MM.1S (cell line): ENCODE results near the gene KHDC4.

Experiments
- DNase-seq: peaks from one replicate; pipeline ENCODE4 v3.0.0-alpha.2; 2015
- H2AFZ ChIP-seq: fragments of 300-600 bp; sonication (generic); 2 replicates; pipeline ENCODE4 v1.6.0; 2016; ENCODE audit warnings: antibody characterized with exemption, low read length
- H3F3A ChIP-seq: fragments of 300-600 bp; sonication (generic); 2 replicates; pipeline ENCODE4 v1.6.1; 2016; ENCODE audit warnings: mild to moderate bottlenecking, antibody characterized with exemption, low read length, moderate library complexity, mixed read lengths; ENCODE audit not compliant: insufficient read depth
- H3K27ac ChIP-seq: fragments of 300-600 bp; sonication (generic); 2 replicates; pipeline ENCODE4 v1.5.1; 2016; ENCODE audit warnings: mild to moderate bottlenecking, low read length
- H3K27me3 ChIP-seq: fragments of 300-600 bp; sonication (generic); replicated peaks from 2 replicates; pipeline ENCODE4 v1.6.0; 2016; ENCODE audit warnings: low read length; ENCODE audit not compliant: insufficient read depth
- H3K36me3 ChIP-seq: fragments of 300-600 bp; sonication (generic); replicated peaks from 2 replicates; pipeline ENCODE4 v1.6.1; 2016; ENCODE audit warnings: mild to moderate bottlenecking, low read length, mixed read lengths; ENCODE audit not compliant: insufficient read depth
- H3K4me1 ChIP-seq: fragments of 300-600 bp; sonication (generic); 2 replicates; pipeline ENCODE4 v1.6.1; 2016; ENCODE audit warnings: low read length, mixed read lengths
- H3K4me2 ChIP-seq: fragments of 300-600 bp; sonication (generic); 2 replicates; pipeline ENCODE4 v1.6.0; 2016; ENCODE audit warnings: low read depth, low read length
- H3K4me3 ChIP-seq: fragments of 300-600 bp; sonication (generic); 2 replicates; pipeline ENCODE4 v1.5.1; 2016; ENCODE audit warnings: low read length, mixed read lengths
- H3K79me2 ChIP-seq: fragments of 300-600 bp; sonication (generic); 2 replicates; pipeline ENCODE4 v1.6.1; 2016; ENCODE audit warnings: mixed run types, low read length, mixed read lengths
- H3K9ac ChIP-seq: fragments of 300-600 bp; sonication (generic); 2 replicates; pipeline ENCODE4 v1.6.1; 2016; ENCODE audit warnings: low read length, mixed read lengths
- H3K9me2 ChIP-seq: fragments of 300-600 bp; sonication (generic); replicated peaks from 2 replicates; pipeline ENCODE4 v1.6.1; 2016; ENCODE audit warnings: mild to moderate bottlenecking, low read length, mixed read lengths; ENCODE audit not compliant: insufficient read depth
- H3K9me3 ChIP-seq: fragments of 300-600 bp; sonication (generic); replicated peaks from 2 replicates; pipeline ENCODE4 v1.6.1; 2016; ENCODE audit warnings: mild to moderate bottlenecking, low read length, mixed read lengths; ENCODE audit not compliant: insufficient read depth
- H4K20me1 ChIP-seq: fragments of 300-600 bp; sonication (generic); 2 replicates; pipeline ENCODE4 v1.6.1; 2016; ENCODE audit warnings: mild to moderate bottlenecking, low read length, moderate library complexity, mixed read lengths; ENCODE audit not compliant: insufficient read depth
- EZH2 ChIP-seq: fragments of 300-600 bp; sonication (generic); optimal IDR thresholded peaks from 2 replicates; pipeline ENCODE3; 2017; ENCODE audit warnings: low read depth, mild to moderate bottlenecking, antibody characterized with exemption, low read length, mixed read lengths
- EZH2phosphoT487 ChIP-seq: fragments of 300-600 bp; sonication (generic); IDR thresholded peaks from 2 replicates; pipeline ENCODE4 v1.6.1; 2018; ENCODE audit warnings: antibody characterized with exemption, low read length
- TF ChIP-seq, protein P1 (sequence below): fragments of 300-600 bp; sonication (generic); IDR thresholded peaks from 2 replicates; pipeline ENCODE4 v1.5.1; 2016; ENCODE audit warnings: antibody characterized with exemption, low read length, mixed read lengths

The KHDC4 gene

DNA sequence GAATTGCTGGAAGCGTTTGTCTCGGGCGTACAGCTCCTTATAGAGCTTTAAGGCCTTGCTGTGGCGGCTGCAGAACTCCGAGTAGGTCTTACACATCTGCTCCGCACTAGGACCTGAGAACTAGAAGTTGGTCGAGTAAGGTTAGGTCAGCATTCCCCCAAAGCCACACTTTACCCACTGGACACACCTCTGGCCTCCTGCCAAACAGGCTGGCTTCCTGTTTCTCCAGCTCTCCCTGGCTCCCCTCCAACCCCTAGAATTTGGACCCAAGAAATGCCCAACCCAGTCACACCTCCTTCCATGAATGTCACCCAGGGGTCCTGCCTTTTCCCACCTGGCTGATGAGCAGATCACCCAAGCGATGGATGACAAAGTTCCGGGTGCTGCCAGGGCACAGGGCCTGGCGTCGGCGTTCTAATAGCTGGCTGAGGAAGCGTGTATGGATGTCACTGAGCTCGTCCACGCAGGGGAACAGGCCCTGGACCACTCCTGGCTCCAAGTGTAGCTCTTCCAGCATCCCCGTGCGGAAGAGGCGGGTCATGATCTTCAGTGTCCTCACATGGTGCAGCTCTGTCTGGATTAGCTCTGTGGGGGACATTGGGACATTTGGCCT, 28.5 kb upstream of the KHDC4 start:
- Histone ChIP-seq H3K79me2 (peaks cover 94% of the 10 kb centered on the region), H3F3A (peaks cover 9% of the 10 kb centered on the region), H3K9me3 (no peaks in the 10 kb centered on the region), H4K20me1 (peaks cover 14% of the 10 kb centered on the region; the same call in 1 of the 2 replicates), H3K4me3 (no peak overlapping the region), H3K9me2 (no peaks in the 10 kb centered on the region), H3K4me2 (no peak overlapping the region), H3K4me1 (peaks cover 24% of the 10 kb centered on the region; the same call in 1 of the 2 replicates), H3K36me3 (peaks cover 45% of the 10 kb centered on the region), H3K27me3 (no peaks in the 10 kb centered on the region), H3K27ac (no peak overlapping the region), H3K9ac (no peak overlapping the region), H2AFZ (no peak overlapping the region)
- no peak for TF ChIP-seq EZH2phosphoT487
- TF ChIP-seq EZH2 = no peak
- TF ChIP-seq, protein P1, sequence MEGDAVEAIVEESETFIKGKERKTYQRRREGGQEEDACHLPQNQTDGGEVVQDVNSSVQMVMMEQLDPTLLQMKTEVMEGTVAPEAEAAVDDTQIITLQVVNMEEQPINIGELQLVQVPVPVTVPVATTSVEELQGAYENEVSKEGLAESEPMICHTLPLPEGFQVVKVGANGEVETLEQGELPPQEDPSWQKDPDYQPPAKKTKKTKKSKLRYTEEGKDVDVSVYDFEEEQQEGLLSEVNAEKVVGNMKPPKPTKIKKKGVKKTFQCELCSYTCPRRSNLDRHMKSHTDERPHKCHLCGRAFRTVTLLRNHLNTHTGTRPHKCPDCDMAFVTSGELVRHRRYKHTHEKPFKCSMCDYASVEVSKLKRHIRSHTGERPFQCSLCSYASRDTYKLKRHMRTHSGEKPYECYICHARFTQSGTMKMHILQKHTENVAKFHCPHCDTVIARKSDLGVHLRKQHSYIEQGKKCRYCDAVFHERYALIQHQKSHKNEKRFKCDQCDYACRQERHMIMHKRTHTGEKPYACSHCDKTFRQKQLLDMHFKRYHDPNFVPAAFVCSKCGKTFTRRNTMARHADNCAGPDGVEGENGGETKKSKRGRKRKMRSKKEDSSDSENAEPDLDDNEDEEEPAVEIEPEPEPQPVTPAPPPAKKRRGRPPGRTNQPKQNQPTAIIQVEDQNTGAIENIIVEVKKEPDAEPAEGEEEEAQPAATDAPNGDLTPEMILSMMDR = no peak
- no peak for DNase-seq

DNA sequence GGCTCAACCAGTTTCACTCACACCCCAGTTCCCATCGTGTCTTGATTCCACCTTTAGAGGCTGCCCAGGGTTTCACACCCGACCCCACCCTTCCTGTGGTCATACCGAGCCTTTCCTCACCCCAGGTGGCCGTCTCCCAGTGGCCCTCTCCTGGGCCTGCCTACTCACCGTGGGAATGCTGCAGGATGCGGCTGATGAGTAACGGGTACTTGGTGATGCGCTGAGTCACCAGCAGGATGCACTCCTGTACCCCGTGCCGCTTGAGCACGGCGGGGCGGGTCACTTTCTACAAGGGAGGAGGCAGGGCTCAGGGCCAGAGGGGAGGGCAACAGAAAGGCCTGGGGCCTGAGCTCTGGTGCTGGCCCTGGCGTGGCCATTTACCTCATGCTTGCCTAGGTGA, 27.7 kb upstream of the KHDC4 start:
- Histone ChIP-seq H3K36me3 (peaks cover 47% of the 10 kb centered on the region), H3K4me3 (no peak overlapping the region), H4K20me1 (peaks cover 7% of the 10 kb centered on the region; the same call in 1 of the 2 replicates), H3F3A (peaks cover 16% of the 10 kb centered on the region), H3K79me2 (peaks cover 94% of the 10 kb centered on the region), H3K9me2 (no peaks in the 10 kb centered on the region), H3K27ac (no peak overlapping the region), H3K9ac (no peak overlapping the region), H3K9me3 (no peaks in the 10 kb centered on the region), H3K27me3 (no peaks in the 10 kb centered on the region), H3K4me2 (no peak overlapping the region), H2AFZ (no peak overlapping the region), H3K4me1 (0 out of 2 replicates have a peak, but pooled peaks cover 21% of the 10 kb centered on the region)
- TF ChIP-seq, protein P1 = no peak
- no peak for TF ChIP-seq EZH2
- no peak for TF ChIP-seq EZH2phosphoT487
- no peak for DNase-seq

DNA sequence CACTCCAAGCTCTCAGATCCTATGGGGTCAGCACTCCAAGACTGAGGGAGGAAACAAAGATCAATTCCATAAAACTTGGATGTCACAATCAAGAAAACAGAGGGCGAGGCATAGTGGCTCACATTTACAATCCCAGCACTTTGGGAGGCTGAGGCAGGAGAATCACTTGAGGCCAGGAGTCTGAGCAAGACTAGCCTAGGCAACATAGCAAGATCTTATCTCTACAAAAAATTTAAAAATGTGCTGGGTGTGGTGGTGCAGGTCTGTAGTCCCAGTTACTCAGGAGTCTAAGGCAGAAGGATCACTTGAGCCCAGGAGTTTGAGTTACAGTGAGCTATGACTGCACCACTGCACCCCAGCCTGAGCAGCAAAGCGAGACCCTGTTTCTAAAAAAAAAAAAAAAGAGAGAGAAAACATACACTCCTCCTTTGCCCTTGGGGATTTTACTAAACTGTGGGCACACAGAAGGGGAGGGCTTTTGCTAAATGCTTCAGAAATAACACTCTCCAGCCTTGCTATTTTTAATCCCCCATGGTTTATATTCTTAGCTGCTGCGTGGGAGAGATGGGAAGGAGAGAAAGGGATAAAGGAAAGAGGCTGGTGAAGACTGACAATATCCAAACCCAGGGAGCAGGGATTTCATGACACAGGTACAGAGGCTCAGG, 26.0 kb upstream of the KHDC4 start:
- TF ChIP-seq EZH2 (no peak), EZH2phosphoT487 (no peak)
- TF ChIP-seq, protein P1 = no peak
- Histone ChIP-seq H3K27ac (no peak overlapping the region), H4K20me1 (no peaks in the 10 kb centered on the region), H3K4me1 (0 out of 2 replicates have a peak, but pooled peaks cover 14% of the 10 kb centered on the region), H3K4me2 (no peak overlapping the region), H3K4me3 (no peak overlapping the region), H3K9me2 (no peaks in the 10 kb centered on the region), H3K9me3 (no peaks in the 10 kb centered on the region), H3K27me3 (no peaks in the 10 kb centered on the region), H3K9ac (no peak overlapping the region), H3F3A (peaks cover 20% of the 10 kb centered on the region), H3K36me3 (peaks cover 47% of the 10 kb centered on the region), H3K79me2 (peaks cover 93% of the 10 kb centered on the region), H2AFZ (no peak overlapping the region)
- DNase-seq = no peak
